GM10847 (cell line): Measurements from ENCODE around the gene PMF1.

ENCODE experiments used
- POLR2A ChIP-seq: IDR thresholded peaks from 2 replicates; pipeline ENCODE4 v1.6.1; 2011; ENCODE audit not compliant: insufficient read length; ENCODE audit errors: extremely low read depth

PMF1 gene

DNA sequence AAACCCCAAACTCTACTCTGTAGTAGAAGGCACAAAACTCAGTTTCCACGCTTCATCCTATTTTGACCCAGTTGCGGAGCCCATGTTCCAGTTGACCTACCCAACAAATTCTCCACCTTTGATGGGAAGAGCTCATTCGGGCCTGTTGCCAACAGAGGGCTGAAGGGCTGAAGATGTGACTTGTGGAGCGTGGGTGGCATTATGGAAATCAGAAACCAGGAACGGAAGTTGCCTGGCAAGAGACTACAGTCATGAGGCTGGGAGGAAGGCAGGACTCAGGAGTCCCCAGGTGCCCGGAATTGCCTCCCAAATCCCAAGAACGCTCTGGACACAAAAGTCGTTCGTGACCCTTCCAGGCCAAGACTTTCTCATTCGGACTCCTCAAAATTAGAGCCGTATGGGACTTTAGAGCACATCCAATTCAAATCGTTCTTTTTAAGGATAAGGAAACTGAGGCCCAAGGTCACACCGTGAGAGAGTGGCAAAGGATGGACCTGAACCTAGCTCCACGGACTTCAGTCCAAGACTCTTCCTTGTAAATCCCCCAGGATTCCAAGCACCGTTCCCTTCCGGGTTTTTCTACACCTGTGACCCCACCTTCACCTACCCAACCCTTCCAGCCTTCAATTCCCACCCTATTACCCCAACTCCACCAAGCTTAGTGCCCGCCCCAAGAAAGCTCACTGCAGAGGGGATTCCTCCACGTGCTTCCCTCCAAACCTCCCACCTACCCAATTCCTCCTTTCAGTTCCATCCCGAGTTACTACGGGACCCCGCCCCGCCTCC, 69.1 kb downstream of the PMF1 start:
- no peak for TF ChIP-seq POLR2A

DNA sequence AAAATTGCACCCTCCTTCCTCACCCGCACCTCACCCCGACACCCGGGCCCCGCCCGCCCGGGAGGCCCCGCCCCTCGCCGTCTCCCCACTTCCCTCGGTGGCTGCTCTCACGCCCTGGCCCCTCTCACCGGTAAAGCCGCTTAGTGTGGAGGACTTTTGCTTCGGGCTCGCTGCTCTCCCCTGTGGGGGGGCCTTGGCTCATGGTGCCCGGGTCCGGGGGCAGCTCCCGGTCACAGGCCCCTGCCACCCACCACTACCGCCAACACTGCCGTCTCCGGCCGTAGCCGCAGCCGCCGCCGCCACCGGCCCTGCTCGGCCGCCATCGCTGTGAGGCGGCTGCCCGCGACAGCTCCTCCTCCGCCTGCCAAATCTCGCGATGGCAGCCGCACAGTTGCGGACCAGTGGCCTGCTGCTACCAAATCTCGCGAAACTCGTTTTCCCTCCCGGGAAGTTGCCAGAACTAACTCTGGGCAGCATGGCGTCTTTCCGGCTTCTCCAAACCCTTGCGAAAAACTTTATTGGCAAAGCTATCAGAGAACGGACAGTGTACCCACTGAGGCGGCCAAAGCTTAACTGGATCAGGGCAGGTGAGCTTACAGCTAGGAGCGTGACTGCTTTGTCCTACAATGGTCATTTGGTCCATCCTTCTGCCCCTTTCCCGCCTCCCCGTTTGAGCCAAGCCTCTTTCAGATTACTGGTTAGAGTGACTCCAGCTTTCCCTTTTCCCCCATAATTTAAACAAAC, 69.8 kb downstream of the PMF1 start, which contains the start of gene SMG5:
SMG5 (minus strand) TSS at position 347 of the 744 bp plus-strand sequence; CDS start at position 202, 145 bp downstream.
- peak; percentile 96 for TF ChIP-seq POLR2A

DNA sequence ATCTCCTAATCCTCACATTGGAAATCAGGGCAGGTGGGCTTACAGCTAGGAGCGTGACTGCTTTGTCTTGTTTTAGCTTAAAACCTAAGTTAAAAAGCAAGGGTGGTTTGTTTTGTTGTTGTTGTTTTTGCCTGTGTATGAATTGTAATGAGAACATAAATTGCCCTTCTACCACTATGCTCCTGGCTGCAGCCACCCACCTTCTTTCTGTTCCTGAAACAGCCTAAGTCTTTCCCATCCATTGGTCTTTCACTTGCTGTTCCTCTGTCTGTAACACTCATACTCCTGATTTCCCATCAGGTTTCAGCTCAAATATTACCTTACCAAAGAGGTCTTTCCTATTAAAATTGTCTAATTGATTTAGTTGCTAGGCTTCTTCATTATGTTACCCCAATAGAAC, 70.7 kb downstream of the PMF1 start:
- no peak for TF ChIP-seq POLR2A

DNA sequence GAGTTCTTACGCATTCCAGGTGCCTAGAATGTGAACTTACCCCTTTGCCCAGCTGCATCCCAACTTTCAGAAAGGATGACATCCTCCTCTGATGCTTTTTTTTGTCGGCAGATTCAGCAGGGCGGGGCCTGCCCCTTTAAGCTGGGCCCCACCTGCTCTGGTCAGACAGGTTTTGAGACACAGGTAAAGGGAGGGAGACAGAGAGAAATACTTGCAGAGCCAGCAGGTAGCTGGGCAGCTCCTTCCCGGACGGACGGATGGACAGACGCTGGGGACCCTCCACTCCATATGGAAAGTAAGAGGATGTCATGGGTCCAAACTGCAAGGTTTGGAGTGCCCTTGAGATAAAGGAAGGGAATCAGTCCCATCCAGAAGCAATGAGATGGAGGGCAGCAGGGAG, 71.3 kb downstream of the PMF1 start, which contains the start of gene TMEM79:
TMEM79 (plus strand) TSS at position 214 of the 400 bp plus-strand sequence. CDS start 902 bp downstream, outside the sequence.
- TF ChIP-seq POLR2A, result no peak

DNA sequence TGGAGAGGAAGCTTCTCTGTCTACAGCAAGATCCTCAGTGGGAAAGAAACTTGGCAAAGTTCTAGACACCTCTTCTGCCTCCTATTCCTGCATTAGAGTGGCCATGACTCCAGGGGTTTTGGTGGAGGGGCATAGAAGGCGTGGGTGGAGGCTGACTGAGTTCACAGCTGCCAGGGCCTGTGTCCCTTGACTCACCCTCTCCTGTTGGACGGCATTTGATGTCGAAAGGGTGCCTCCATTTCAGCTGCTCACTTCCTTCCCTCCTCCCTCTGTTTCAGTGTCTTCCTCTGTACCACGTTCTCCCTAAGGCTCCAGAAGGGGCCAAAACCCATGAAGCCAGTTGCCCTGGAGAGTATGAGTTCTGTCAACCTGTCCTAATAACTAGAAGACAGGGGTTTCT, 72.0 kb downstream of the PMF1 start:
- TF ChIP-seq POLR2A, result no peak

DNA sequence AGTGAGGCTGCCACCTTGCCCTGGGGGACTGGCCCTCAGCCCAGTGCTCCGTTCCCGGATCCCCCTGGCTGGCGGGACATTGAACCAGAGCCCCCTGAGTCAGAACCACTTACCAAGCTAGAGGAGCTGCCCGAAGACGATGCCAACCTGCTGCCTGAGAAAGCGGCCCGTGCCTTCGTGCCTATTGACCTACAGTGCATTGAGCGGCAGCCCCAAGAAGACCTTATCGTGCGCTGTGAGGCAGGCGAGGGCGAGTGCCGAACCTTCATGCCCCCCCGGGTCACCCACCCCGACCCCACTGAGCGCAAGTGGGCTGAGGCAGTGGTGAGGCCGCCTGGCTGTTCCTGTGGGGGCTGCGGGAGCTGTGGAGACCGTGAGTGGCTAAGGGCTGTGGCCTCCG, 72.6 kb downstream of the PMF1 start:
- TF ChIP-seq POLR2A, result no peak

DNA sequence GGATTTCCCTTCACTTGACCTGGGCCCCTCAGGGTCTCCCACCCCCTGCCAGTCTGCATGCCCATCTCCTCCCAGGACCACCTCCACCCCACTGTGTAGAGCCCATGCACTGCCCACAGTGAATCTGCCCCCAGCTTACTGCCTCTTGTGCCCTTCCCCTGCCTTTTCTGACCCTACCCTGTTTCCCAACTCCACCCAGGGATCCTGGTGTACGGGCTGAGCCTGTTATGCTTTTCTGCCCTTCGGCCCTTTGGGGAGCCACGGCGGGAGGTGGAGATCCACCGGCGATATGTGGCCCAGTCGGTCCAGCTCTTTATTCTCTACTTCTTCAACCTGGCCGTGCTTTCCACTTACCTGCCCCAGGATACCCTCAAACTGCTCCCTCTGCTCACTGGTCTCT, 73.3 kb downstream of the PMF1 start:
- TF ChIP-seq POLR2A, result no peak
